H1 (cell line): ENCODE results near the gene PER2. TPM values are rescaled to one million over a fixed set of nuclear protein-coding genes. Genes with fewer than 3 reads are reported as not detected.
A peak's percentile ranks its signal among the peaks of the same experiment; 100 is the strongest.

Experiments used
- CTCF ChIA-PET: fragments of 300-600 bp; sonication (Branson Sonifier 250); formaldehyde crosslinking; loops from one replicate; lab custom pipeline; 2021; ENCODE audit not compliant: partially characterized antibody; lab: Charles Lee
- POLR2A ChIA-PET: fragments of 300-600 bp; sonication (Branson Sonifier 250); formaldehyde crosslinking; loops from one replicate; lab custom pipeline; 2021; ENCODE audit warnings: inconsistent platforms; ENCODE audit not compliant: partially characterized antibody; lab: Charles Lee
- DNase-seq, 2 experiments: peaks; one replicate each; pipeline versions ENCODE4 v3.0.0 to v3.0.0-alpha.2; 2010 to 2022; ENCODE audit warnings: low spot score in 2 of 2, low read depth in 1 of 2, mixed read lengths in 1 of 2
- FAIRE-seq: peaks from 2 replicates; lab custom pipeline; 2011; peaks lifted over from hg19 to GRCh38; lab: Jason Lieb, UNC
- H2AFZ ChIP-seq: 2 replicates; pipeline ENCODE4 v1.8.1; 2012; ENCODE audit warnings: low read length, inconsistent platforms
- H2AK5ac ChIP-seq: 2 replicates; pipeline ENCODE4 v1.6.1; 2013; ENCODE audit warnings: low read depth, low read length
- H2BK120ac ChIP-seq: replicated peaks from 2 replicates; pipeline ENCODE3; 2013; ENCODE audit warnings: low read depth, low read length, inconsistent platforms
- H2BK12ac ChIP-seq: 2 replicates; pipeline ENCODE4 v1.6.1; 2013; ENCODE audit warnings: low read depth, low read length
- H2BK15ac ChIP-seq: 2 replicates; pipeline ENCODE4 v1.6.1; 2013; ENCODE audit warnings: low read length
- H2BK20ac ChIP-seq: 2 replicates; pipeline ENCODE4 v1.6.1; 2013; ENCODE audit warnings: low read length
- H2BK5ac ChIP-seq: 2 replicates; pipeline ENCODE4 v1.6.1; 2013; ENCODE audit warnings: low read depth, low read length
- H3K14ac ChIP-seq: 2 replicates; pipeline ENCODE4 v1.6.1; 2013; ENCODE audit warnings: inconsistent platforms; ENCODE audit not compliant: insufficient read length
- H3K18ac ChIP-seq: 2 replicates; pipeline ENCODE4 v1.6.1; 2013; ENCODE audit warnings: low read length; ENCODE audit errors: extremely low read depth
- H3K23ac ChIP-seq: 2 replicates; pipeline ENCODE4 v1.6.1; 2013; ENCODE audit warnings: inconsistent platforms; ENCODE audit not compliant: insufficient read length
- H3K23me2 ChIP-seq: 2 replicates; pipeline ENCODE4 v1.6.1; 2013; ENCODE audit warnings: low read depth, low read length
- H3K27ac ChIP-seq: 2 replicates; pipeline ENCODE4 v1.6.1; 2011; ENCODE audit warnings: low read depth, low read length, inconsistent platforms
- H3K27me3 ChIP-seq, 4 experiments: replicated peaks in 1 of 4; 1 replicate in 1 of 4; 2 replicates in 3 of 4; pipeline versions ENCODE4 v1.6.1 to v1.8.1; 2011 to 2013; ENCODE audit warnings: low read length in 3 of 4, mild to moderate bottlenecking in 3 of 4, inconsistent platforms in 2 of 4, mixed read lengths in 2 of 4, moderate library complexity in 1 of 4; ENCODE audit not compliant: control insufficient read depth in 3 of 4, insufficient read depth in 3 of 4; ENCODE audit errors: extremely low read depth in 1 of 4
- H3K36me3 ChIP-seq, 4 experiments: 2 replicates each; pipeline versions ENCODE4 v1.6.1 to v1.8.1; 2011 to 2013; ENCODE audit warnings: mild to moderate bottlenecking in 4 of 4, low read length in 3 of 4, moderate library complexity in 2 of 4, control low read depth in 1 of 4, inconsistent platforms in 1 of 4; ENCODE audit not compliant: insufficient read depth in 4 of 4, control insufficient read depth in 2 of 4
- H3K4ac ChIP-seq: replicated peaks from 2 replicates; pipeline ENCODE3; 2013; ENCODE audit warnings: low read length, low read depth, mixed read lengths, inconsistent platforms; ENCODE audit not compliant: insufficient read length
- H3K4me1 ChIP-seq, 4 experiments: replicated peaks in 1 of 4; 1 replicate in 1 of 4; 2 replicates in 3 of 4; pipeline versions ENCODE4 v1.6.1 to v1.8.1; 2011 to 2013; ENCODE audit warnings: low read length in 3 of 4, inconsistent platforms in 2 of 4, mixed read lengths in 1 of 4; ENCODE audit not compliant: insufficient read depth in 4 of 4, control insufficient read depth in 3 of 4
- H3K4me2 ChIP-seq, 2 experiments: 2 replicates each; pipeline versions ENCODE4 v1.6.1 to v1.8.1; 2011 to 2013; ENCODE audit warnings: low read depth in 2 of 2, low read length in 2 of 2, control low read depth in 1 of 2, inconsistent platforms in 1 of 2, mild to moderate bottlenecking in 1 of 2; ENCODE audit not compliant: insufficient read depth in 1 of 2
- H3K4me3 ChIP-seq, 4 experiments: fragments of 200-600, 300-600 bp in 1 of 4; sonication (generic), shearing (Covaris generic), sonication (Bioruptor Twin) in 1 of 4; 2 replicates each; pipeline versions ENCODE4 v1.5.1 to v1.8.1; 2011 to 2016; ENCODE audit warnings: low read length in 4 of 4, low read depth in 3 of 4, control low read depth in 2 of 4, inconsistent platforms in 2 of 4, mild to moderate bottlenecking in 2 of 4, mixed read lengths in 1 of 4, moderate library complexity in 1 of 4; ENCODE audit not compliant: insufficient read depth in 2 of 4; ENCODE audit errors: extremely low read depth in 1 of 4
- H3K56ac ChIP-seq: replicated peaks from 2 replicates; pipeline ENCODE3; 2013; ENCODE audit warnings: low read depth, mild to moderate bottlenecking, mixed read lengths, low read length, inconsistent platforms; ENCODE audit not compliant: insufficient read length
- H3K79me1 ChIP-seq: 2 replicates; pipeline ENCODE4 v1.6.1; 2013; ENCODE audit warnings: low read depth, low read length, control low read depth
- H3K79me2 ChIP-seq, 2 experiments: 2 replicates each; pipeline versions ENCODE4 v1.6.1 to v1.8.1; 2012 to 2013; ENCODE audit warnings: low read length in 2 of 2, mild to moderate bottlenecking in 2 of 2, inconsistent platforms in 1 of 2; ENCODE audit not compliant: insufficient read depth in 2 of 2, control insufficient read depth in 1 of 2
- H3K9ac ChIP-seq, 4 experiments: replicated peaks in 1 of 4; 1 replicate in 1 of 4; 2 replicates in 3 of 4; pipeline versions ENCODE4 v1.6.1 to v1.8.1; 2011 to 2013; ENCODE audit warnings: low read depth in 3 of 4, low read length in 3 of 4, control low read depth in 2 of 4, mild to moderate bottlenecking in 2 of 4, moderate library complexity in 2 of 4, inconsistent platforms in 1 of 4; ENCODE audit errors: extremely low read depth in 1 of 4
- H3K9me3 ChIP-seq, 2 experiments: 2 replicates each; pipeline versions ENCODE4 v1.6.1 to v1.8.1; 2012 to 2013; ENCODE audit warnings: mild to moderate bottlenecking in 2 of 2, moderate library complexity in 2 of 2, control low read depth in 1 of 2, inconsistent platforms in 1 of 2, low read depth in 1 of 2, low read length in 1 of 2, mixed read lengths in 1 of 2; ENCODE audit not compliant: insufficient read depth in 2 of 2
- H4K20me1 ChIP-seq, 2 experiments: replicated peaks in 1 of 2; 2 replicates each; pipeline versions ENCODE3 to v1.8.1; 2011 to 2013; ENCODE audit warnings: inconsistent platforms in 2 of 2, low read length in 2 of 2, mild to moderate bottlenecking in 1 of 2; ENCODE audit not compliant: insufficient read depth in 2 of 2, control insufficient read depth in 1 of 2
- H4K5ac ChIP-seq: 2 replicates; pipeline ENCODE4 v1.6.1; 2013; ENCODE audit warnings: low read length, low read depth, mixed read lengths, inconsistent platforms; ENCODE audit not compliant: insufficient read length
- H4K8ac ChIP-seq: 2 replicates; pipeline ENCODE4 v1.8.0; 2013; ENCODE audit warnings: mild to moderate bottlenecking, moderate library complexity, low read length, inconsistent platforms; ENCODE audit not compliant: insufficient read depth; ENCODE audit errors: extremely low read depth
- H4K91ac ChIP-seq: replicated peaks from 2 replicates; pipeline ENCODE3; 2013; ENCODE audit warnings: low read length, mixed read lengths, inconsistent platforms; ENCODE audit not compliant: insufficient read length
- CEBPB ChIP-seq: IDR thresholded peaks from 2 replicates; pipeline ENCODE4 v1.6.1; 2012; ENCODE audit warnings: low read depth, low read length
- CREB1 ChIP-seq: IDR thresholded peaks from 2 replicates; pipeline ENCODE4 v1.6.1; 2012; ENCODE audit warnings: inconsistent platforms
- KDM5A ChIP-seq: fragments of 200-600 bp; IDR thresholded peaks from 2 replicates; pipeline ENCODE4 v1.7.1; 2012; ENCODE audit warnings: mild to moderate bottlenecking, low read length, inconsistent platforms, mixed read lengths
- MAX ChIP-seq: IDR thresholded peaks from 2 replicates; pipeline ENCODE4 v1.6.1; 2012; ENCODE audit warnings: inconsistent platforms
- SRF ChIP-seq: IDR thresholded peaks from 2 replicates; pipeline ENCODE4 v1.6.1; 2011; ENCODE audit warnings: mild to moderate bottlenecking, low read depth, low read length, moderate library complexity
- WGBS, 2 experiments: shearing (Covaris generic) in 1 of 2; methylation state at CpG; one replicate each; pipeline versions ENCODE4 v1.1.6 to v1.1.7; 2013 to 2015; ENCODE audit warnings: low lambda C conversion rate in 2 of 2, mixed read lengths in 2 of 2, inconsistent platforms in 1 of 2, low coverage in 1 of 2, missing lambda C conversion rate in 1 of 2; ENCODE audit not compliant: insufficient replicate concordance in 2 of 2, insufficient coverage in 1 of 2, insufficient read length in 1 of 2; ENCODE audit errors: extremely low coverage in 1 of 2, missing lambda C conversion rate in 1 of 2; 5-methylcytosine and 5-hydroxymethylcytosine counted together
- polyA plus RNA-seq, 7 experiments: library from polyadenylated mRNA; depleted of rRNA in 3 of 7; stranded (reverse) in 5 of 7; unstranded in 2 of 7; fragments of >200 nt in 5 of 7; fragments of 200-250 nt in 2 of 7; gene quantifications; 1 replicate in 5 of 7; 2 replicates in 1 of 7; 4 replicates in 1 of 7; pipeline versions ENCODE4 v1.2.1 to v1.2.3, GENCODE V29; 2011 to 2013; ENCODE audit warnings: missing spikeins in 2 of 7, mixed read lengths in 2 of 7
- total RNA-seq: library from RNA; stranded (reverse); fragmentation: NEBNext Ultra II Directional; extraction: Animal tissue kit (Norgen Biotek cat#: 25700); gene quantifications from 2 replicates; pipeline ENCODE4 v1.2.1, GENCODE V29; 2021

The PER2 gene
- total and polyA plus RNA-seq, 2 of the 8 experiments (the other 6 are each of a cell fraction or from before 2014, with no cell fraction given) = 0.91 to 5.5 TPM

- Histone ChIP-seq H3K4me2 (peak overlapping the region in 1 of 2 experiments; percentile 80; a peak in 1 of 4 replicates), H3K79me2 (peaks cover 0 to 2% of the 10 kb centered on the region in 2 experiments; a peak in 1 of 4 replicates), H2BK20ac (no peak overlapping the region), H3K9ac (no peak overlapping the region), H3K23ac (no peak overlapping the region), H2BK12ac (no peak overlapping the region), H3K36me3 (no peaks in the 10 kb centered on the region), H3K4me1 (peaks cover 7 to 23% (median 18%) of the 10 kb centered on the region in 4 experiments), H3K18ac (no peak overlapping the region), H2AFZ (no peak overlapping the region), H3K23me2 (peaks cover 12% of the 10 kb centered on the region), H3K79me1 (no peaks in the 10 kb centered on the region), H4K5ac (no peak overlapping the region), H3K27me3 (peaks cover 0 to 10% (median 3%) of the 10 kb centered on the region in 4 experiments; a peak in 2 of 7 replicates), H3K27ac (no peak overlapping the region), H3K9me3 (no peaks in the 10 kb centered on the region), H3K4me3 (no peak overlapping the region), H2BK5ac (no peak overlapping the region), H3K56ac (no peak overlapping the region), H4K8ac (no peak overlapping the region), H4K91ac (no peak overlapping the region), H2BK15ac (no peak overlapping the region), H4K20me1 (peaks cover 1 to 4% of the 10 kb centered on the region in 2 experiments), H3K14ac (no peak overlapping the region), H2AK5ac (no peak overlapping the region), H3K4ac (no peak overlapping the region), H2BK120ac (no peak overlapping the region)
- 77% methylated on average over 5 of the region's 5 CpGs; no CpG with 5 or more reads in 1 of the 2 experiments for WGBS, 2 experiments
- no peak for FAIRE-seq
- TF ChIP-seq KDM5A (no peak), SRF (no peak), CEBPB (no peak), MAX (no peak), CREB1 (no peak)
- CTCF ChIA-PET = interaction anchor here (0.9 to 4.4 kb wide), 12 partner anchors 10 to 152 kb away, joined by 3 to 40 read pairs (median 5); no protein-coding TSS in a partner anchor
- POLR2A ChIA-PET = interaction anchor here (0.8 to 2.4 kb wide), 3 partner anchors 11 to 51 kb away, joined by 3 to 7 read pairs (median 5); partner anchors contain the start of gene HES6
- DNase-seq = no peak
These were observed 2.5 kb upstream of the PER2 start for GRCh38 chr2:238290715-238291549.
